ENCODE results near the gene ATP5PD. TPM values are rescaled to one million over a fixed set of nuclear protein-coding genes. Genes with fewer than 3 reads are reported as not detected.
A peak's percentile ranks its signal among the peaks of the same experiment; 100 is the strongest.

ATP5PD gene
- polyA plus RNA-seq, 3 donors from 2014 or later = 257 to 366 (median 261) TPM

DNA sequence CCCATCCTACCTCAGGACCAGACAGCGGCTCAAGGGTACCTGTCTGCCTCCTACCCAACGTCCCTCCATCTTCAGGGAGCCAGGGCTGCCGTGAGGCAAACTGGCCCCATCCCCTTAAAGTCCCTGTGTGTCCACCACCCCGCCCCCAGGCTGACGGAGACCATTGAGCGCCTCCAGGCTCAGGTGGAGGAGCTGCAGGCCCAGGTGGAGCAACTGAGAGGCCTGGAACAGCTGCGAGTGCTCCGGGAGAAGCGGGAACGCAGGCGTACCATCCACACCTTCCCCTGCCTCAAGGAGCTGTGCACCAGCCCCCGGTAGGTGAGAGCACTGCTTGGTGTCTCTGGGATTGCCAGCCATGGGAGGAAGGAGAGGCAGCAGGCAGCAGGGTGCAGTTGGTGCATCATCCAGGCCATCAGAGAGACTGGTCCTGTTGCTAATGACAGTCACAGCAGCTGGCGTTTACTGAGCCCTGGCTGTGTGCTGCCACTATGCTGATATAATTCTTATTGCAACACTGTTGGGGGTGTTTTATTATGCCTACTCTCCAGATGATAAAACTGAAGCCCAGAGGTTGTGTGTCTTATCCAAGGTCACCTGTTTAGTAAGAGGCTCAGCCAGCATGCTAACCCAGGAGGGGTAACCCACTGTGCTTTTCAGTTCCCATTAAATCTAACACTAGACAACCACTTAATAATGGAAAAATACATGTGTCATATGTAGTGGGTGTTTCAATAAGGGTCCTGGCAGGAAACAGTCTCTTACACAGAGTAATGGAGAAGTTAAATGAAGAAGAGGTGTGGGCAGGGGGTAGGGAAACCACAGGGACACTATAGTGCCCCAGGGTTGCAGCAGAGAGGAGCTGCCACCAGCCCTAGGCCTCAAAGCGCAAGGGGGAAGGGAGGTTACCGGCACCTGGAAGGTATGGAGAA is 44.6 kb downstream of the ATP5PD start:
- Mint-ChIP-seq H3K36me3 (no peaks in the 10 kb centered on the region), H3K27ac (no peak overlapping the region), H3K27me3 (ENCODE audit: low read depth in 3 of 3) (peaks cover 2 to 6% (median 2%) of the 10 kb centered on the region in 3 donors), H3K9me3 (no peaks in the 10 kb centered on the region), H3K4me1 (peaks cover 0 to 5% of the 10 kb centered on the region in 2 donors), H3K4me3 (no peak overlapping the region)
- DNase-seq = no peak

DNA sequence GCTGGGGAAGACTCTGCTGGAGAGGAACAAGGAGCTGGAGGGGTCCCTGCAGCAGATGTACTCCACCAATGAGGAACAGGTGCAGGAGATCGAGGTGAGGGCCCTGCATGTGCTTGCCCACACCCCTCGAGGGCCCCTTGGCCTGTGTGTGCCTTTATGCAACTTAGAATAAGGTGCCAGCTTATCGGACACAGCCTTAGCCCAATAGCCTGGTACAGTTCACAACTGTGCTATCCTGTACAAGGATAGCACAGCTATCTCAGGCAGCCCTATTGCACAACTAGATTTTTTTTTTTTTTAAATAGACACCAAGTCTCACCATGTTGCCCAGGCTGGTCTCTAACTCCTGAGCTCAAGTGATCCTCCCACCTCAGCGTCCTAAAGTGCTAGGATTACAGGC is 47.2 kb downstream of the ATP5PD start:
- Mint-ChIP-seq H3K27me3 (ENCODE audit: low read depth in 3 of 3) (peaks cover 0 to 6% (median 2%) of the 10 kb centered on the region in 3 donors), H3K36me3 (no peaks in the 10 kb centered on the region), H3K4me1 (peaks cover 0 to 5% of the 10 kb centered on the region in 2 donors), H3K27ac (no peak overlapping the region), H3K4me3 (no peak overlapping the region), H3K9me3 (no peaks in the 10 kb centered on the region)
- no peak for DNase-seq

DNA sequence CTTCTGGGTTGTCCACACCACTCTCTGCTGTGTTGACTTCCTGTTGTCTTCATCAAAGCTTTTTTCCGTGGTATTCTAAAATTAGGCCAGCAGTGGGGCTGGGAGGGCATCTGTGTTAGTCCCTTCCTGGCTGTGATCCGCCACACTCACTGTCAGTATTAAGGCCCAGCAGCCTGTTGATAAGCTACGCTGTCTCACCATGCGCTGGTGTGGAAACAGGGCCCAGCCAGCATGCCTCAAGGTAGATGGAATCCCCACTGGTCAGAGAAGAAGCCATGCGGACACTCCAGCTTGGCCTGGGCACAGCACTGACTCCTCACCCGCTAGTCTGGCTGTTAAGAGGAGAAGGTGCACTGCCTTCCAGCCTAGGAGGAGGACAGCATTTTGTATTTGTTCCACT is 48.0 kb downstream of the ATP5PD start:
- no peak for DNase-seq
- peaks cover 0 to 5% of the 10 kb centered on the region in 2 donors for H3K4me1 Mint-ChIP-seq

DNA sequence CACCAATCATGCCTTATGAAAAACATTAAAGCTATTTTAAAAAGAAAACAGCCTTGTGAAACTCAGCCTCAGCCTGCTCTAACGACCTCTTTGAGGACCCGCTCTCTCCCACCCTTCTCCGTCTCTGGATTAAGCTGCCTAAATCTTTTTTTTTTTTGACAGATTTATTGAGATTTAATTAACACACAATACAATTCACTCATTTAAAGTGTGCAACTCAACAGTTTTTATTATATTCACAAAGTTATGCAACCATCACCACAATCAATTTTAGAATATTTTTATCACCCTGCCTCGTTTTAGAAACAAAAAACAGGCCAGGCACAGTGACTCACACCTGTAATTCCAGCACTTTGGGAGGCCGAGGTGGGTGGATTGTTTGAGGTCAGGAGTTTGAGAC is 50.9 kb downstream of the ATP5PD start:
- Mint-ChIP-seq H3K9me3 (no peaks in the 10 kb centered on the region), H3K27ac (no peak overlapping the region), H3K4me1 (peaks cover 0 to 5% of the 10 kb centered on the region in 2 donors), H3K27me3 (ENCODE audit: low read depth in 3 of 3) (peaks cover 0 to 2% (median 0%) of the 10 kb centered on the region in 3 donors), H3K36me3 (no peaks in the 10 kb centered on the region), H3K4me3 (no peak overlapping the region)
- no peak for DNase-seq

More for the DNA sequence above, 48.0 kb downstream of the ATP5PD start:
- Mint-ChIP-seq H3K4me3 (no peak overlapping the region), H3K36me3 (no peaks in the 10 kb centered on the region), H3K27ac (peak overlapping the region in 1 of 6 donors; percentile 0), H3K9me3 (no peaks in the 10 kb centered on the region), H3K27me3 (ENCODE audit: low read depth in 3 of 3) (peaks cover 0 to 6% (median 2%) of the 10 kb centered on the region in 3 donors)

DNA sequence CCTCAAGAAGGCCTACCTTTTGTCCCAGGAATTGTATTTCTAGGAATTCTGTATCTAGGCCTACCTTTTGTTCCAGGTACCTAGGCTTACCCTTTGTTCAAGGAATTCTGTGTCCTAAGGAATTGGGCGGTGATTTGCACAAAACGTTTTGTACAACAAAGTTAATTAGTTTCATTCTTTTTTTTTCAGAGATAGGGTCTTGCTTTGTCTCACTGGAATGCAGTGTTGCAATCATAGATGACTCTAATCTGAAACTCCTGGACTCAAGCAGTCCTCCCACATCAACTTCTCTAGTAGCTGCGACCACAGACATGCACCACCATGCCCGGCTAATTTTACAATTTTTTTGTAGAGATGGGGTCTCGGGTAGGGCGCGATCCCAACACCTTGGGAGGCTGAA is 52.3 kb downstream of the ATP5PD start:
- H3K4me1 Mint-ChIP-seq = peaks cover 0 to 5% of the 10 kb centered on the region in 2 donors
- peaks cover 0 to 5% (median 3%) of the 10 kb centered on the region in 3 donors for H3K27me3 Mint-ChIP-seq (ENCODE audit: low read depth in 3 of 3)
- H3K36me3 Mint-ChIP-seq = no peaks in the 10 kb centered on the region
- H3K27ac Mint-ChIP-seq = no peak overlapping the region
- DNase-seq = no peak
- no peaks in the 10 kb centered on the region for H3K9me3 Mint-ChIP-seq
- no peak overlapping the region for H3K4me3 Mint-ChIP-seq

DNA sequence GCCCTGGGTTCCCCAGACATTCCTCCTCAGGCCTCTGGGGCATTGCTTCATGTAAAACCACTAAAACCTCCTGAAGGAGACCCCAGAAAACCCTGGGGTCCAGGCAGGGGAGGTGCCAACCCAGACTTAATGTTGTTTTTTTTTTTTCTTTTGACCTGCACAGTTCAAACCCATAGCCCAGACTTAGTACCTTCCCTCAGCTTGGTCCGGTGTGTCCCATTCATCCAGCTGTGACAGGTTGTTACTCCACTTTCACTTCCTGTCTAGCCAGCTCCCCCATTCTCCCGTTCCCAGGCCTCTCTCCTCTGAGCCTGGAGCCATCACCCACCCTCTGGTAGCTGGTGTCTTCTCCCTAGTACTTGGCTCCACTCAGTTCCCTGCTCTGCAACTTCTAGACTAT is 54.5 kb downstream of the ATP5PD start:
- H3K27me3 Mint-ChIP-seq (ENCODE audit: low read depth in 3 of 3) = peaks cover 0 to 10% (median 7%) of the 10 kb centered on the region in 3 donors
- H3K36me3 Mint-ChIP-seq = no peaks in the 10 kb centered on the region
- H3K4me3 Mint-ChIP-seq = no peak overlapping the region
- H3K27ac Mint-ChIP-seq = no peak overlapping the region
- no peaks in the 10 kb centered on the region for H3K9me3 Mint-ChIP-seq
- DNase-seq = no peak
- peaks cover 3 to 11% of the 10 kb centered on the region in 2 donors for H3K4me1 Mint-ChIP-seq

DNA sequence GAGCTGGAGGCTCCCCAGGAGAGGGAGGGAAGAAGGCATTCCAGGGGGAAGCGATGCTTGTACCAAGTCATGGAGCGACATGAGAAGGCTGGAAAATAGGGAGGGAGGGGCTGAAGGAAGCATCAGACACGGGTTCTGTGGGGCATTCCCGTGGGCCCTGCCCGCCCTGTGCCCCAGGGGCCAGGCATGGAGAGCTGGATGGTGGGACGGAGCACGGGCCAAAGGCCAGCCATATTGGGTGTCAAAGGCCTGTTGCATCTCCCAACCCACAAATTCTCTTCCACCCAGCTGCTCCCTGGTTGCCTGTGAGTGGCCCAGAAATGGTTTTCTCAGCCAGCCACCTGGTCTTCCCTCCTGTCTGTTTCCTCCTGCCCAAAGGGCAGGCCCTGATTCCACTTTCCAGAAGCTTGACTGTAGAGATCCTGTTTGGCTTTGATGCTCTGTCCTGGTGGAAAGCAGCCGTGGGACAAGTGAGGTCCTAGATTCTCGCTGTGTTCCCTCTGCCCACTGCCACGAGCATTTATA is 56.1 kb downstream of the ATP5PD start:
- no peak overlapping the region for H3K27ac Mint-ChIP-seq
- peaks cover 10 to 16% of the 10 kb centered on the region in 2 donors for H3K4me1 Mint-ChIP-seq
- no peak overlapping the region for H3K4me3 Mint-ChIP-seq
- DNase-seq = no peak
- peaks cover 0 to 11% (median 10%) of the 10 kb centered on the region in 3 donors for H3K27me3 Mint-ChIP-seq (ENCODE audit: low read depth in 3 of 3)
- no peaks in the 10 kb centered on the region for H3K9me3 Mint-ChIP-seq
- no peaks in the 10 kb centered on the region for H3K36me3 Mint-ChIP-seq

Other genes starting within 250 kb of the ATP5PD start
- under 1 TPM in 1 of 3 donors, not detected in 2; 0.66 TPM for gene GRIN2C, start 187.1 kb downstream of the ATP5PD start, polyA plus RNA-seq
- gene FDXR, start 174.0 kb downstream of the ATP5PD start, polyA plus RNA-seq = 10 to 100 TPM in 1 of 3 donors, 1 to 10 TPM in 2; 3.9 to 10.3 (median 8.0) TPM
- not detected for gene FADS6, start 153.3 kb downstream of the ATP5PD start, polyA plus RNA-seq
- not detected for gene USH1G, start 123.7 kb downstream of the ATP5PD start, polyA plus RNA-seq
- not detected for gene OTOP2, start 122.7 kb downstream of the ATP5PD start, polyA plus RNA-seq
- gene OTOP3, start 111.1 kb downstream of the ATP5PD start, polyA plus RNA-seq = not detected
- gene HID1, start 74.2 kb downstream of the ATP5PD start, polyA plus RNA-seq = under 1 TPM in 2 of 3 donors, not detected in 1; 0.34 to 0.94 TPM
- gene CDR2L, start 59.3 kb downstream of the ATP5PD start, polyA plus RNA-seq = not detected
- 10 to 100 TPM; 32.4 to 52.3 (median 47.1) TPM for gene MRPL58, start 34.3 kb downstream of the ATP5PD start, polyA plus RNA-seq
- 1 to 10 TPM; 2.3 to 6.0 (median 4.4) TPM for gene KCTD2, start 256 bp upstream of the ATP5PD start, polyA plus RNA-seq
- gene SLC16A5, start 41.0 kb upstream of the ATP5PD start, polyA plus RNA-seq = 1 to 10 TPM; 1.5 to 2.1 (median 1.5) TPM
- gene ARMC7, start 63.0 kb upstream of the ATP5PD start, polyA plus RNA-seq = 1 to 10 TPM in 2 of 3 donors, under 1 TPM in 1; 0.57 to 7.5 (median 3.5) TPM
- gene NT5C, start 84.8 kb upstream of the ATP5PD start, polyA plus RNA-seq = 100 to 1,000 TPM in 1 of 3 donors, 10 to 100 TPM in 2; 80.3 to 111 (median 88.8) TPM
- gene JPT1, start 107.5 kb upstream of the ATP5PD start, polyA plus RNA-seq = 100 to 1,000 TPM; 105 to 168 (median 133) TPM
- gene SUMO2, start 136.0 kb upstream of the ATP5PD start, polyA plus RNA-seq = 100 to 1,000 TPM; 214 to 427 (median 404) TPM
- gene NUP85, start 158.7 kb upstream of the ATP5PD start, polyA plus RNA-seq = 10 to 100 TPM; 28.3 to 47.8 (median 41.1) TPM
- 10 to 100 TPM in 1 of 3 donors, 1 to 10 TPM in 2; 3.7 to 17.8 (median 3.8) TPM for gene GGA3, start 214.6 kb upstream of the ATP5PD start, polyA plus RNA-seq
- 100 to 1,000 TPM; 118 to 189 (median 122) TPM for gene MRPS7, start 214.9 kb upstream of the ATP5PD start, polyA plus RNA-seq
- gene MIF4GD, start 224.3 kb upstream of the ATP5PD start, polyA plus RNA-seq = 100 to 1,000 TPM; 113 to 187 (median 145) TPM
- gene SLC25A19, start 242.5 kb upstream of the ATP5PD start, polyA plus RNA-seq = 10 to 100 TPM; 11.2 to 27.2 (median 21.0) TPM